A673 (cell line): ENCODE data around the gene PPP2R5B. TPM values are rescaled to one million over a fixed set of nuclear protein-coding genes. Genes with fewer than 3 reads are reported as not detected.

Experiments
- BruUV-seq: library from RNA; stranded (reverse); fragments of 400-500 nt; replicated peaks from 2 replicates; lab custom pipeline; 2021; lab: Mats Ljungman, UMichigan
- CTCF ChIA-PET: fragments of 300-600 bp; sonication (Branson Sonifier 250); formaldehyde crosslinking; loops from one replicate; lab custom pipeline; 2022; ENCODE audit warnings: antibody characterized with exemption; lab: Charles Lee
- POLR2A ChIA-PET: fragments of 300-600 bp; sonication (Branson Sonifier 250); formaldehyde crosslinking; loops from one replicate; lab custom pipeline; 2022; ENCODE audit warnings: antibody characterized with exemption; ENCODE audit not compliant: low non-redundant PET; lab: Charles Lee
- DNase-seq: peaks from one replicate; pipeline ENCODE4 v3.0.0-alpha.2; 2015; ENCODE audit warnings: low spot score
- H3K27ac ChIP-seq: fragments of 200-600 bp; sonication (generic); 2 replicates; pipeline ENCODE4 v1.5.1; 2016; ENCODE audit warnings: mixed run types, low read depth, mild to moderate bottlenecking, mixed read lengths, antibody characterized with exemption, low read length; ENCODE audit not compliant: poor library complexity, severe bottlenecking
- H3K27me3 ChIP-seq: fragments of 200-600 bp; sonication (generic); replicated peaks from 2 replicates; pipeline ENCODE4 v1.6.1; 2017; ENCODE audit warnings: mixed run types, low read depth, mild to moderate bottlenecking, mixed read lengths, antibody characterized with exemption, low read length; ENCODE audit not compliant: insufficient read depth, poor library complexity
- H3K36me3 ChIP-seq: fragments of 200-600 bp; sonication (generic); 2 replicates; pipeline ENCODE4 v1.6.1; 2016; ENCODE audit warnings: mixed run types, mild to moderate bottlenecking, mixed read lengths, antibody characterized with exemption, low read length; ENCODE audit not compliant: insufficient read depth, poor library complexity, severe bottlenecking
- H3K4me1 ChIP-seq: fragments of 200-600 bp; sonication (generic); 2 replicates; pipeline ENCODE4 v1.6.1; 2017; ENCODE audit warnings: mixed run types, mild to moderate bottlenecking, mixed read lengths, antibody characterized with exemption, low read length; ENCODE audit not compliant: insufficient read depth, poor library complexity, severe bottlenecking
- H3K4me3 ChIP-seq: fragments of 200-600 bp; sonication (generic); 2 replicates; pipeline ENCODE4 v1.5.1; 2016; ENCODE audit warnings: low read depth, mixed run types, mild to moderate bottlenecking, mixed read lengths, low read length; ENCODE audit not compliant: poor library complexity, severe bottlenecking
- H3K9me3 ChIP-seq: fragments of 200-600 bp; sonication (generic); 2 replicates; pipeline ENCODE4 v1.6.1; 2016; ENCODE audit warnings: mixed run types, low read depth, mild to moderate bottlenecking, mixed read lengths, antibody characterized with exemption, low read length; ENCODE audit not compliant: poor library complexity, severe bottlenecking
- EZH2 ChIP-seq: fragments of 200-600 bp; sonication (generic); IDR thresholded peaks from 2 replicates; pipeline ENCODE4 v1.6.1; 2017; ENCODE audit warnings: borderline replicate concordance, low read depth, mild to moderate bottlenecking, mixed read lengths, antibody characterized with exemption, low read length; ENCODE audit not compliant: poor library complexity, severe bottlenecking
- intact Hi-C: fragments of 100-400 bp; cut with micrococcal nuclease; formaldehyde crosslinking; loops from one replicate; pipeline ENCODE4 v1.10.0; 2022; ENCODE audit not compliant: unreplicated experiment
- total RNA-seq: library from RNA; stranded (reverse); gene quantifications from 2 replicates; pipeline ENCODE4 v1.2.3, GENCODE V29; 2021
- TF ChIP-seq, protein P1 (sequence below): fragments of 300-800, 200-600 bp; sonication (generic); conservative IDR thresholded peaks from 2 replicates; pipeline ENCODE4 v1.5.1; 2017; ENCODE audit warnings: low read depth, mild to moderate bottlenecking, antibody characterized with exemption, low read length, moderate library complexity, mixed read lengths

The PPP2R5B gene
- total RNA-seq, 1 experiment from 2014 or later = 16.1 TPM

DNA sequence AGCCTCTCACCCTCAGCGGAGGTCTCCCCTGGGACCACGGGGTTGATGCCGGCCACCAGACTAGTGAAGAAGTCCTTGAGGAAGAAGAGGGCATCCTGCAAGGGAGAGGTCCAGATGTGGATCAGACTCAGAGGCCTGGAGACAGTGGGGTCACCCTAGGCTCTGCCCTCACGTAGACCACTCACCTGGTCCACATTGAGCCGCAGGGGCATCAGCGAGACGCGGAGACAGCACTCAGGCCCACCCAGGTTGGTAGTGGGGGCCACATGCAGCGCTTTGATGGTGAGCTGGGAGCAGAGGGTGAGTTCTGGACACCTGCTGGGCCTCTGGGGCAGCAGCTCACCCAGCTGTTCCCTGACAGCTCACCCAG lies 26.4 kb upstream of the PPP2R5B start:
- ChIA-PET POLR2A (no interaction called here), CTCF (interaction anchor here (1.0 kb wide), 1 partner anchor 10 kb away, joined by 3 read pairs; no protein-coding TSS in a partner anchor)
- no peak overlapping the region for H3K4me3 ChIP-seq
- no peaks in the 10 kb centered on the region for H3K36me3 ChIP-seq
- BruUV-seq = no TSS peak
- no peaks in the 10 kb centered on the region for H3K9me3 ChIP-seq
- DNase-seq = no peak
- no peaks in the 10 kb centered on the region for H3K27me3 ChIP-seq
- no peaks in the 10 kb centered on the region for H3K4me1 ChIP-seq
- no peak overlapping the region for H3K27ac ChIP-seq
- intact Hi-C loops = no loop called here
- TF ChIP-seq, protein P1, sequence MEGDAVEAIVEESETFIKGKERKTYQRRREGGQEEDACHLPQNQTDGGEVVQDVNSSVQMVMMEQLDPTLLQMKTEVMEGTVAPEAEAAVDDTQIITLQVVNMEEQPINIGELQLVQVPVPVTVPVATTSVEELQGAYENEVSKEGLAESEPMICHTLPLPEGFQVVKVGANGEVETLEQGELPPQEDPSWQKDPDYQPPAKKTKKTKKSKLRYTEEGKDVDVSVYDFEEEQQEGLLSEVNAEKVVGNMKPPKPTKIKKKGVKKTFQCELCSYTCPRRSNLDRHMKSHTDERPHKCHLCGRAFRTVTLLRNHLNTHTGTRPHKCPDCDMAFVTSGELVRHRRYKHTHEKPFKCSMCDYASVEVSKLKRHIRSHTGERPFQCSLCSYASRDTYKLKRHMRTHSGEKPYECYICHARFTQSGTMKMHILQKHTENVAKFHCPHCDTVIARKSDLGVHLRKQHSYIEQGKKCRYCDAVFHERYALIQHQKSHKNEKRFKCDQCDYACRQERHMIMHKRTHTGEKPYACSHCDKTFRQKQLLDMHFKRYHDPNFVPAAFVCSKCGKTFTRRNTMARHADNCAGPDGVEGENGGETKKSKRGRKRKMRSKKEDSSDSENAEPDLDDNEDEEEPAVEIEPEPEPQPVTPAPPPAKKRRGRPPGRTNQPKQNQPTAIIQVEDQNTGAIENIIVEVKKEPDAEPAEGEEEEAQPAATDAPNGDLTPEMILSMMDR = no peak
- no peak for TF ChIP-seq EZH2

DNA sequence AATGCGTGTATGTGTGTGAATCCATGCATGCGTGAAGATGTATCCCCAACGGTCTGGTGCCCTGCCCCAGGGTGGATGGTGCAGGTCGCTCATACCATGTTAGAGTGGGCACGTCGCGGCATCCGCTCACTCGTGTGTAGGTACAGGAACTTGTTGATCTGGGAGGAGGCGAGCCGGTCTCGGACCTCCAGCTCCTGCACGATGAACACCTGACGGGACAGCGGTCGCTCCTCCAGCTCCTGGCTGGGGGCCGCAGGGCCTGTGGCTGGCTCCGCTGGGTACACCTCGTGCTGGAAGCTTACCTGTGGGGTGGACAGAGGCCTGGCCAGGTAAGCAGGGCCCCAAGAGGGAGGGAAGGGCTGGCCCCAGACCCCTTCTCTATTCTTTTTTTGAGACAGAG lies 25.9 kb upstream of the PPP2R5B start:
- Histone ChIP-seq H3K4me3 (no peak overlapping the region), H3K27ac (no peak overlapping the region), H3K36me3 (no peaks in the 10 kb centered on the region), H3K27me3 (no peaks in the 10 kb centered on the region), H3K4me1 (no peaks in the 10 kb centered on the region), H3K9me3 (no peaks in the 10 kb centered on the region)
- DNase-seq = no peak
- TF ChIP-seq, protein P1 = no peak
- no peak for TF ChIP-seq EZH2
- POLR2A ChIA-PET = no interaction called here
- intact Hi-C loops = no loop called here
- CTCF ChIA-PET = interaction anchor here (1.0 kb wide), 1 partner anchor 10 kb away, joined by 3 read pairs; no protein-coding TSS in a partner anchor
- BruUV-seq = no TSS peak

DNA sequence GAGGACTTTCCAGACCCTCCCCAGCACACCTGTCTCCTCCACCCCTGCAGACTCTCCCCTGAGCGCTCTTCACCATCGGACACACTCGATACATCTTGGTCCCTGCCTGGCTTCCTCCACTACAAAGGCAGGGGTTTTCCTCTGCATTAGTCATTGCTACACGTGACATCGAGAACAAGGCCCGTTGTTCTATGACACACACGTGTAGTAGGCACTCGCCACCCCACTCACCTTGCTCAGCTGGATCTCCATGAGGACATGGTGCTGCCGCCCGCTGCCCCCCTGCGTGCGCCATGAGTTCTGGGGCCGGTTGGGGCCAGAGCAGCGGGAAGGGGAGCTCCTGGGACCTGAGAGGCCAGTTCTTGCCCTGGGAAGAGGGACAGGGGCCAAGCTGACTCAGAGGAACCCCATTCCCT lies 24.2 kb upstream of the PPP2R5B start:
- no TSS peak for BruUV-seq
- intact Hi-C loops = no loop called here

More for the DNA sequence above, 24.2 kb upstream of the PPP2R5B start:
- H3K4me3 ChIP-seq = no peak overlapping the region
- H3K36me3 ChIP-seq = peaks cover 1% of the 10 kb centered on the region
- ChIA-PET POLR2A (no interaction called here), CTCF (no interaction called here)
- TF ChIP-seq, protein P1 = no peak
- no peak for TF ChIP-seq EZH2
- H3K4me1 ChIP-seq = no peaks in the 10 kb centered on the region
- no peak overlapping the region for H3K27ac ChIP-seq
- H3K9me3 ChIP-seq = no peaks in the 10 kb centered on the region
- H3K27me3 ChIP-seq = no peaks in the 10 kb centered on the region
- no peak for DNase-seq
